ENCODE measurements around the gene NFIB.

The NFIB gene

GRCh38 chr9:14303100-14303499 is 10.8 kb downstream of the NFIB start:
- DNase-seq: no peak

- no peak for DNase-seq
Observed at GRCh38 chr9:14302405-14302804, 11.5 kb downstream of the NFIB start.

- no peak for DNase-seq
Observed at GRCh38 chr9:14301583-14302021, 12.3 kb downstream of the NFIB start.

- no peak for DNase-seq
Observed at GRCh38 chr9:14301006-14301405, 12.9 kb downstream of the NFIB start.

- DNase-seq: no peak
Observed at GRCh38 chr9:14300588-14300987, 13.4 kb downstream of the NFIB start.

- no peak for DNase-seq
Observed at GRCh38 chr9:14300040-14300439, 13.9 kb downstream of the NFIB start.

GRCh38 chr9:14298601-14299022 is 15.3 kb downstream of the NFIB start:
- DNase-seq: no peak

GRCh38 chr9:14296495-14297113 is 17.3 kb downstream of the NFIB start:
- no peak for DNase-seq

GRCh38 chr9:14294659-14295058 is 19.3 kb downstream of the NFIB start:
- DNase-seq: no peak

- DNase-seq: no peak
Observed at GRCh38 chr9:14293801-14294200, 20.1 kb downstream of the NFIB start.

- DNase-seq: no peak
Observed at GRCh38 chr9:14292181-14292739, 21.7 kb downstream of the NFIB start.

- DNase-seq: no peak
Observed at GRCh38 chr9:14289916-14290315, 24.0 kb downstream of the NFIB start.

GRCh38 chr9:14288433-14288832 is 25.5 kb downstream of the NFIB start:
- no peak for DNase-seq

GRCh38 chr9:14286121-14286520 is 27.8 kb downstream of the NFIB start:
- no peak for DNase-seq

GRCh38 chr9:14283276-14283675 is 30.7 kb downstream of the NFIB start:
- no peak for DNase-seq

GRCh38 chr9:14281876-14282275 is 32.1 kb downstream of the NFIB start:
- no peak for DNase-seq

GRCh38 chr9:14281136-14281795 is 32.7 kb downstream of the NFIB start:
- DNase-seq: no peak

GRCh38 chr9:14279671-14280070 is 34.3 kb downstream of the NFIB start:
- DNase-seq: no peak

- no peak for DNase-seq
Observed at GRCh38 chr9:14278291-14278721, 35.6 kb downstream of the NFIB start.

GRCh38 chr9:14277761-14278160 is 36.2 kb downstream of the NFIB start:
- no peak for DNase-seq

GRCh38 chr9:14277244-14277643 is 36.7 kb downstream of the NFIB start:
- DNase-seq: no peak

- DNase-seq: no peak
Observed at GRCh38 chr9:14275331-14275730, 38.6 kb downstream of the NFIB start.

- DNase-seq: no peak
Observed at GRCh38 chr9:14273696-14274121, 40.2 kb downstream of the NFIB start.

GRCh38 chr9:14272927-14273528 is 40.9 kb downstream of the NFIB start:
- no peak for DNase-seq
